HG02981 (cell line): ENCODE results near the gene ROBO1.
"Not testable (repeated sequence)": the region's sequence is repeated elsewhere in the genome, so short reads cannot be mapped to it uniquely, and the experiment has no call there.

Experiments
- ATAC-seq: cut with Tn5 transposase; IDR thresholded peaks from one replicate; pipeline ENCODE4 v1.9.1; 2021; ENCODE audit warnings: mild to moderate bottlenecking, moderate library complexity; ENCODE audit not compliant: unreplicated experiment

Gene ROBO1

DNA sequence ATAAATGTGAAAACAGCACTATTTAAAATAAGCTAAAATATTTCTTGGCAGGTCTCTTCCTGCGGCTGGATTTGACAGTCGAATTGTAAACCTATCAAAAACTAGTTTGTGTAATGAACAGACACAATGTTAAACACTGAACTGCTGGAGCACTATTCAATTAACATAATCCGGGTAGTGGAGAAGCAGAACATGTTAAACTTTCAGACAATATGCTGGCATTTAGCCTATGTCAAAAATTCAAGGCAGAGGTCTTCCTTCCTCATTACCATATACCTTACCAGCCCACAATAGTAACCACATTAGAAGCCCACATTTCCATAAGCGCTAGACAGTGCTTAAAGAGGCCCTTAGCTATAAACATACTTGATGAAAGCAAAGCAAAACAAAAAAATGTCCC, 1042.9 kb downstream of the ROBO1 start:
- no peak for ATAC-seq

GRCh38 chr3:78724364-78724763, 1043.4 kb downstream of the ROBO1 start:
- not testable (repeated sequence) for ATAC-seq

GRCh38 chr3:78721771-78722543, 1045.8 kb downstream of the ROBO1 start:
- ATAC-seq = no peak

DNA sequence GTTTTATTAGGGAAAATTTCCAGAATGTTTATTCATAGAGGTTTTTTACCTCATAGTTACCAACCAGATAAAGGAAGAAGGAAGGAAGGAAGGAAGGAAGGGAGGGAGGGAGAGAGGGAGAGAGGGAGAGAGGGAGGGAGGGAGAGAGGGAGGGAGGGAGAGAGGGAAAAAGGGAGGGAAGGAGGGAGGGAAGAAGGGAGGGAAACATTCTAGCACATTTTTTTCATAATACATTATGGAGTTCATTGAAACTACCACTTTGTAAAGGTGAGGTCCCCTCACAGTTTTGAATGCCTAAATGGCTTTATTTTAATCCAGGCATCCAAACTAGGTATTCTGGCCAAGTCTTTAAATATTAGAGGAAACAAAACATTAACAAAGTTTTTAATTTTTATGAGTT, 1049.1 kb downstream of the ROBO1 start:
- ATAC-seq = no peak

DNA sequence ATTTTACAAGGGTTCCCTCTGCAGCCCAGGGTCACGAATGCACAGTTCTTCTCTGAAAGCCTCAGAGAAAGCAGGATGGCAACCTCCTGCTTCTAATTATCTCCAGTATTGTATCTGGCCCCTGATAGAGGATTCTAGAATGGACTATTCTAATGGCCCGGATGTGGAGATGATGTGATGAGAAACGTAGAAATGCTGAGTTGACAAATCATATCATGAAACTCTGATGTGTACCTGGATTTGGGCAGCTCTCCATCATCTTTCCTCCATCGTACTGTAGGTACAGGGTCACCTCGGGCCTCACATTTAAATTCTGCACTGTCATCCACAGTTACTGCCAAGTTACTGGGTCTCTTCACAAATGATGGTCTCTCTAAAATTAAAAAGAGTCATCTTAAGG, 1050.8 kb downstream of the ROBO1 start:
- ATAC-seq = no peak

DNA sequence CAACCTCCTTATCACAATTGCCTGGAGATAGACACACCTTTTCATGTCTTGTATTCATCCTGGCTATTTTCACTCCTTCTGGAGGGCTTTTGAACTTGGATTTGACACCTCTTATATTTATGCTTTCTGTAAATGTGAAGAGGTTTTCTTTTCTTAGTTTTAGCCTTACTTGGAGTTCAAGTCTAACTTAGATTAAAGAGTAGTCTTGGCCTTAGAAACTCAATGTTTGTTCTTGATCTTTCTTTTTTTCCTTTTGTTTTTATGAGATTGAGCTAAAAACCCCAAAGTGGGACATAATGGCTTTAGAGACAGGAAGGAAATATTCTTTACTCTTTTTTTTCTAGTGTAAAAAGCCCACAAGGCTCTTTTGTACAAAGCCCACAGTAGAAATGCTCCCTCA, 1054.9 kb downstream of the ROBO1 start:
- ATAC-seq = no peak

DNA sequence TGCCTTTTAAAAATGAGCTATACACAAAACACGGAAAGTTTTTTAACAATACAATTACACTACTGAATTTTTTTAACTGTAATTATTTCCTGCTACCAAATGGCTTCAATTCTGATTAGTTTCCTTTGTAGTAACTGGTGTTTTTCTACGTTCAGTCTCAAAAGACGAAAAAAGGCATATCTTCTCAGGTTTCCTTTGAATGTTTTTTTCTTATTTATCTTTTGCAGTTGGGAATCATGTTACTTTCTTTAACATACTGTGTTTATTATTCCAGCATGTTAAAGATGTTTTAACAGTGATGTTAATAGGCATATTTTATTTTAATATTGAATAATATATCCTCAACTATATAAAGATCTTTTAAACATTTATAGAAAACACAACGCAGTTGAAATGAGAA, 1055.5 kb downstream of the ROBO1 start:
- ATAC-seq = no peak

DNA sequence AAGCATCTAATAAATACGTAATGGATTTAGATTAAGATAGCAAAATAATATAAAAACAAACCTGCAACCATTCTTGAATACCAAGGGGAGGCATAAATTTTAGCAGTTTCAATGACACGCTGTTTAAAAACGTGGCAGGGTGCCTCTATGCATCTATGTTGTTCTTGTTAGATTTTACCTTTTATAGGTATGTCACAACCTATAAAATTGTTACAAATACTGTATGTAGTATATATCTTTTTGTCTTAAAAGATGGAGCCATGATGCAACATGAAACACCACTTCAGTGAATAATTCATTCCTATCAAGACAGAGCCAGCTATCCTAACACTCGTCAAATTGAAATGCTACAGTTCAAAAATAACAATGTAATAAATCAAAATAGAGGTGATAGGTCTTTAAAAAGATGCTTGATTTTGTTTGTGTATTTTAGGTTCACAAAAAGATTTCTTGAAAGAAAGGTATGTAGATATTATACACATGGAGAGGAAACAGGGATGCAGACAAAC, 1059.2 kb downstream of the ROBO1 start:
- ATAC-seq = no peak

- ATAC-seq = no peak
Measured at GRCh38 chr3:78707609-78708008, 1060.2 kb downstream of the ROBO1 start.

GRCh38 chr3:78706906-78707523, 1060.8 kb downstream of the ROBO1 start:
- no peak for ATAC-seq

DNA sequence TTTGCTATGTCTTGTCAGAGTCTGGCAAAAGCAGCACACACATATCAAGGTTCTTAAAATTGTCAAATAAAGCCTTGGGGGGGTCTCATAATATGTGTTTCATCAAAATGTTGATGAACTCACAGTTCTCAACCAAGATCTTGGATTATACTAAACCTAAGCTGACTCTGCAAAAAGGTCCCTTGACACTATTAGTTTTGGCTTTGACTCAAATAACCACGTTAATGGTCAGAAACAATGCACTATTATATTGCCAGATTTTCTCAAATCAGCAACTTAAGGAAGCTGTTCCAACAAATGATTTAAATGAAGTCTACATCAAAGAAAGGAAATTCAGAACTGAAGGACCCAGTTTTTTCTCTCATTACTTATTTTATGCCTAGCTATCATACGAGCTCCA, 1063.9 kb downstream of the ROBO1 start:
- ATAC-seq = no peak

GRCh38 chr3:78701537-78701936, 1066.3 kb downstream of the ROBO1 start:
- ATAC-seq = no peak

GRCh38 chr3:78698431-78698830, 1069.4 kb downstream of the ROBO1 start:
- no peak for ATAC-seq

DNA sequence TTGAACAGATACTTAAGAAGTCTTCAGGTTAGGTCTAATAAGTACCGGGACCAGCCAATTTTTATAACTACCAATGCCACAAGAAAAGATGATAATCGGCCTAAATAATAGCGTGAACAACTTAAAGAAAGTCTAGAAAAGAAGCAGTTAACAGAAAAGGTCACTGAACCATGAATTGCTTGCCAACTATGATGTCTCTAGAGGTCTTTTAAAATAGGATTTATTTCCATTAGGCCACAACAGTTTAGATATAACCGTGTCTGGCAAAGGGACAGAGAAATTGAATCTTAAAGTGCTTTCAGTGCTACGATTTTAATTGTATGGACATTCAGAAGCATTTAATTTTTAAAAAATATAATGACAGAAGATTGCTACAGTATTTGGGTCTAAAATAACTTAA, 1070.4 kb downstream of the ROBO1 start:
- ATAC-seq = no peak

DNA sequence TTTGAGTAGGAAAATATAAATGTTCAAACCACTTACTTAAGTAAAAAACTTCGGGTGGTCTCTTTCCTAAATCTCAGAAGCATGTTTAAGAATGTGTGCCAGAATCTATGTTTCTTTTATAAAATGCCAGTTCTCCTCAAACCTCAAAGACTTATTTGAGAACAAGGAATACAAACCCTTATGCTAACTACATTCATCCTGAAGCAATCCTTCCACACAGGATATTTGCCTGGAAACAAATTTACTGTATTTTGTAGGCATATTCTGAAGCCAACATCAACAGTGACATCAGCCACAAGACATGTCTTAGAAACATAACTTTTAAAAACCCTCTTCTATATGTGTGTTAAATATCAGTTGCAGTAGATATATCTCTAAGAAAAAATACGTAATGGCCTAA, 1077.0 kb downstream of the ROBO1 start:
- ATAC-seq = no peak

- ATAC-seq = no peak
Measured at GRCh38 chr3:78689378-78689777, 1078.4 kb downstream of the ROBO1 start.

GRCh38 chr3:78687520-78687919, 1080.3 kb downstream of the ROBO1 start:
- no peak for ATAC-seq

- ATAC-seq = no peak
Measured at GRCh38 chr3:78683284-78683683, 1084.5 kb downstream of the ROBO1 start.

DNA sequence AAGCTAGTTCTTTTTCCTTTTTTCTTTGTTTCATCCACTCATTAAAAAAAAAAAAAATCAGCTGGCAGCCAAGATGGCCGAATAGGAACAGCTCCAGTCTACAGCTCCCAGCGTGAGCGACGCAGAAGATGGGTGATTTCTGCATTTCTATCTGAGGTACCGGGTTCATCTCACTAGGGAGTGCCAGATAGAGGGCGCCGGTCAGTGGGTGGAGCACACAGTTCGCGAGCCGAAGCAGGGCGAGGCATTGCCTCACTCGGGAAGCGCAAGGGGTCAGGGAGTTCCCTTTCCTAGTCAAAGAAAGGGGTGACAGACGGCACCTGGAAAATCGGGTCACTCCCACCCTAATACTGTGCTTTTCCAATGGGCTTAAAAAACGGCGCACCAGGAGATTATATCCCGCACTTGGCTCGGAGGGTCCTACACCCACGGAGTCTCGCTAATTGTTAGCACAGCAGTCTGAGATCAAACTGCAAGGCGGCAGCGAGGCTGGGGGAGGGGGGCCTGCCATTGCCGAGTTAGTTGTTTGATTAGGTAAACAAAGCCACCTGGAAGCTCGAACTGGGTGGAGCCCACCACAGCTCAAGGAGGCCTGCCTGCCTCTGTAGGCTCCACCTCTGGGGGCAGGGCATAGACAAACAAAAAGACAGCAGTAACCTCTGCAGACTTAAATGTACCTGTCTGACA, 1092.5 kb downstream of the ROBO1 start:
- not testable (repeated sequence) for ATAC-seq

- ATAC-seq = no peak
Measured at GRCh38 chr3:78670746-78671145, 1097.1 kb downstream of the ROBO1 start.

GRCh38 chr3:78670094-78670493, 1097.7 kb downstream of the ROBO1 start:
- no peak for ATAC-seq

DNA sequence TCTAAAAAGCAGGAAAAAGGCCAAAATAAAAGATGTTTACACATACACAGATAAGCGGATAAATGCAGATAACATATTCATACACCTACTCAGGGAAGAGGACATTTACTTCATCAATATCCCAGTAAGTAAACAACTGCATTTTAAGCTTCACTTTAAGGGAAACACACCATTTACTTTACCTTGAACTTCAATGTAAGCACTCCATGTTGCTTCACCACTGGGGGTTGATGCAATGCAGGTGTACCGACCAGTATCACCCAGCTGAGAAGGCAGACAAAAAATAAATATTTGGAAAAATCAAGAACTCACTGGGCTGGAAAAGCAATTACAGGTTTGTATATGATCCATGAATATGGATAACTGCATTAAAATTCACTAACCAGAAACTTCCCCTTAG, 1099.5 kb downstream of the ROBO1 start:
- no peak for ATAC-seq
